Spleen (tissue), 7 donors: ENCODE results near the gene MAPK7.

Experiments used
- CTCF ChIP-seq, 11 experiments: fragments of 200-600 bp in 7 of 11; fragments of 450-650 bp in 4 of 11; sonication (generic) in 4 of 11; IDR thresholded peaks in 8 of 11; conservative IDR thresholded peaks in 3 of 11; 1 replicate in 7 of 11; 2 replicates in 4 of 11; pipeline versions ENCODE4 v1.4.0 to v1.8.0; 2016 to 2021; ENCODE audit warnings: antibody characterized with exemption in 11 of 11, inconsistent platforms in 4 of 11, mild to moderate bottlenecking in 1 of 11
- POLR2AphosphoS5 ChIP-seq, 3 donors: sonication (generic); formaldehyde crosslinking; IDR thresholded peaks; one replicate each; pipeline ENCODE4 v1.5.1; 2017; ENCODE audit warnings: antibody characterized with exemption in 3 of 3
- donor health status: DM: no; HTN: no; CAD: no; lungs with moderate emphysema.
- donor health status: DM: no; HTN: no; CAD: no.
- donor health status: DM: no; HTN: no; CAD: no.

- TF ChIP-seq CTCF (IDR thresholded peaks at IDR 0.05 in 8 of 11, conservative IDR thresholded peaks at IDR 0.05 in 3 of 11) (no peak), POLR2AphosphoS5 (IDR thresholded peaks at IDR 0.05) (peak in 1 of 3 donors; percentile 1)
Observed at GRCh38 chr17:19342611-19343255, 35.6 kb upstream of the MAPK7 start.
